HepG2 (cell line): ENCODE data around the gene TENM3. TPM values are rescaled to one million over a fixed set of nuclear protein-coding genes. Genes with fewer than 3 reads are reported as not detected.

Experiments
- ATAC-seq: fragments of 200-7000 bp; cut with Tn5 transposase; 3 replicates; pipeline ENCODE4 v1.9.1; 2020; ENCODE audit warnings: mild to moderate bottlenecking, moderate library complexity
- BruUV-seq: library from RNA; stranded (reverse); fragments of 400-500 nt; replicated peaks from 2 replicates; lab custom pipeline; 2021; lab: Mats Ljungman, UMichigan
- CTCF ChIA-PET: fragments of 300-600 bp; formaldehyde crosslinking; extraction: SDS; loops from one replicate; lab custom pipeline; 2021; ENCODE audit warnings: low total read pairs, inconsistent platforms, low intra/inter-chr PET ratio; lab: Yijun Ruan, JAX
- POLR2A ChIA-PET: fragments of 350-600 bp; sonication (Branson Sonifier 250); formaldehyde crosslinking; loops from one replicate; lab custom pipeline; 2020; ENCODE audit warnings: antibody characterized with exemption, inconsistent platforms; lab: Yijun Ruan, JAX
- DNase-seq: peaks from one replicate; pipeline ENCODE4 v3.0.0-alpha.2; 2015; ENCODE audit warnings: low spot score
- FAIRE-seq: peaks from 3 replicates; lab custom pipeline; 2011; peaks lifted over from hg19 to GRCh38; lab: Jason Lieb, UNC
- H2AFZ ChIP-seq: one replicate; pipeline ENCODE4 v1.6.1; 2011; ENCODE audit warnings: low read length, inconsistent platforms
- H3K27ac ChIP-seq: fragments of 300-600 bp; 3 replicates; pipeline ENCODE4 v1.8.0; 2011; ENCODE audit warnings: mixed run types, mild to moderate bottlenecking, mixed read lengths, low read length, inconsistent platforms; ENCODE audit not compliant: insufficient read depth; ENCODE audit errors: extremely low read length
- H3K27me3 ChIP-seq, 2 experiments: fragments of 200-600 bp in 1 of 2; 2 replicates in 1 of 2; 3 replicates in 1 of 2; pipeline versions ENCODE4 v1.6.0 to v1.8.0; 2011; ENCODE audit warnings: low read length in 2 of 2, mild to moderate bottlenecking in 2 of 2, moderate library complexity in 2 of 2, inconsistent platforms in 1 of 2; ENCODE audit not compliant: insufficient read depth in 2 of 2, control insufficient read depth in 1 of 2
- H3K36me3 ChIP-seq, 2 experiments: fragments of 200-600 bp in 1 of 2; replicated peaks in 1 of 2; 2 replicates in 1 of 2; 3 replicates in 1 of 2; pipeline versions ENCODE4 v1.5.1 to v1.8.0; 2011; ENCODE audit warnings: low read length in 2 of 2, inconsistent platforms in 1 of 2; ENCODE audit not compliant: insufficient read depth in 2 of 2, control insufficient read depth in 1 of 2
- H3K4me1 ChIP-seq: 2 replicates; pipeline ENCODE4 v1.5.1; 2012; ENCODE audit warnings: low read length, inconsistent platforms; ENCODE audit not compliant: insufficient read depth
- H3K4me2 ChIP-seq: 2 replicates; pipeline ENCODE4 v1.6.0; 2011; ENCODE audit warnings: low read depth, low read length, inconsistent platforms
- H3K4me3 ChIP-seq, 3 experiments: fragments of 200-600 bp in 1 of 3; sonication (generic), shearing (Covaris generic) in 1 of 3; replicated peaks in 1 of 3; 2 replicates each; pipeline ENCODE4 v1.5.1; 2011 to 2016; ENCODE audit warnings: low read length in 3 of 3, inconsistent platforms in 2 of 3, low read depth in 2 of 3, mild to moderate bottlenecking in 2 of 3, control low read depth in 1 of 3, mixed read lengths in 1 of 3; ENCODE audit not compliant: insufficient read depth in 1 of 3
- H3K79me2 ChIP-seq: one replicate; pipeline ENCODE4 v1.6.1; 2011; ENCODE audit warnings: low read length, inconsistent platforms; ENCODE audit not compliant: insufficient read depth
- H3K9ac ChIP-seq: 2 replicates; pipeline ENCODE4 v1.6.0; 2011; ENCODE audit warnings: mild to moderate bottlenecking, low read depth, low read length, inconsistent platforms; ENCODE audit not compliant: insufficient read depth
- H3K9me3 ChIP-seq: 2 replicates; pipeline ENCODE4 v1.5.1; 2012; ENCODE audit warnings: mild to moderate bottlenecking, low read length
- H4K20me1 ChIP-seq: 2 replicates; pipeline ENCODE4 v1.6.0; 2011; ENCODE audit warnings: inconsistent platforms, mild to moderate bottlenecking, low read length, moderate library complexity; ENCODE audit not compliant: insufficient read depth
- AGO1 ChIP-seq: fragments of 200-400 bp; formaldehyde crosslinking; IDR thresholded peaks from 2 replicates; pipeline ENCODE4 v1.6.1; 2017; ENCODE audit warnings: mild to moderate bottlenecking, low read depth, low read length, moderate library complexity; ENCODE audit not compliant: poor library complexity, severe bottlenecking
- KDM6A ChIP-seq: IDR thresholded peaks from 2 replicates; pipeline ENCODE4 v1.6.1; 2016; ENCODE audit warnings: low read depth
- KMT2B ChIP-seq: IDR thresholded peaks from 2 replicates; pipeline ENCODE4 v1.6.1; 2016; ENCODE audit warnings: missing genetic modification reagents, missing compliant biosample characterization
- RELA ChIP-seq: sonication (generic); formaldehyde crosslinking; IDR thresholded peaks from 2 replicates; pipeline ENCODE4 v1.4.0; 2020; ENCODE audit warnings: missing genetic modification reagents
- SIN3B ChIP-seq: fragments of 150-350 bp; IDR thresholded peaks from 2 replicates; pipeline ENCODE4 v1.6.1; 2014; ENCODE audit warnings: low read length
- ZKSCAN5 ChIP-seq: sonication (generic); formaldehyde crosslinking; IDR thresholded peaks from 2 replicates; pipeline ENCODE4 v1.5.1; 2020; ENCODE audit warnings: mild to moderate bottlenecking, missing genetic modification reagents
- ZNF354B ChIP-seq: sonication (generic); formaldehyde crosslinking; IDR thresholded peaks from 2 replicates; pipeline ENCODE4 v1.8.0; 2022; ENCODE audit warnings: mild to moderate bottlenecking, missing genetic modification reagents
- WGBS: methylation state at CpG from one replicate; pipeline ENCODE4 v1.1.6; 2017; ENCODE audit warnings: low lambda C conversion rate; 5-methylcytosine and 5-hydroxymethylcytosine counted together
- in situ Hi-C: cut with HindIII; loops from 2 replicates; pipeline ENCODE4 v1.10.0; 2017; ENCODE audit warnings: low pct_unique_long_range_greater_than_20kb; ENCODE audit not compliant: extremely low pct_ligation_motif_present
- intact Hi-C: fragments of 100-400 bp; cut with micrococcal nuclease; formaldehyde crosslinking; loops from one replicate; pipeline ENCODE4 v1.10.0; 2022; ENCODE audit not compliant: unreplicated experiment
- polyA plus RNA-seq, 8 experiments: library from polyadenylated mRNA; depleted of rRNA in 3 of 8; stranded (reverse) in 7 of 8; unstranded in 1 of 8; fragments of >200 nt; fragmentation: Illumina TruSeq in 4 of 8; extraction: Trizol in 4 of 8; gene quantifications; 2 replicates each; pipeline versions ENCODE4 v1.2.1 to v1.2.3, GENCODE V29; 2011 to 2016; ENCODE audit warnings: low read depth in 4 of 8, missing spikeins in 1 of 8, mixed read lengths in 1 of 8; ENCODE audit not compliant: insufficient read depth in 1 of 8
- total RNA-seq, 5 experiments: library from RNA; depleted of rRNA; stranded (reverse); fragments of >200 nt; fragmentation: Illumina TruSeq; extraction: Trizol; gene quantifications; 2 replicates each; pipeline ENCODE4 v1.2.3, GENCODE V29; 2016; ENCODE audit warnings: low read depth in 1 of 5
- TF ChIP-seq, protein P1 (sequence below), 2 experiments: sonication (generic) in 1 of 2; formaldehyde crosslinking in 1 of 2; IDR thresholded peaks; 2 replicates each; pipeline versions ENCODE4 v1.4.0 to v1.6.1; 2016 to 2020; ENCODE audit warnings: borderline replicate concordance in 1 of 2, low read depth in 1 of 2, mild to moderate bottlenecking in 1 of 2, missing genetic modification reagents in 1 of 2
- TF ChIP-seq, protein P2 (sequence below): sonication (generic); formaldehyde crosslinking; IDR thresholded peaks from 2 replicates; pipeline ENCODE4 v1.4.0; 2020; ENCODE audit warnings: missing genetic modification reagents

Gene TENM3
- total and polyA plus RNA-seq, 2 of the 13 experiments (the other 11 are each of a cell fraction or from before 2014, with no cell fraction given): 0.04 TPM; not detected in 1

DNA sequence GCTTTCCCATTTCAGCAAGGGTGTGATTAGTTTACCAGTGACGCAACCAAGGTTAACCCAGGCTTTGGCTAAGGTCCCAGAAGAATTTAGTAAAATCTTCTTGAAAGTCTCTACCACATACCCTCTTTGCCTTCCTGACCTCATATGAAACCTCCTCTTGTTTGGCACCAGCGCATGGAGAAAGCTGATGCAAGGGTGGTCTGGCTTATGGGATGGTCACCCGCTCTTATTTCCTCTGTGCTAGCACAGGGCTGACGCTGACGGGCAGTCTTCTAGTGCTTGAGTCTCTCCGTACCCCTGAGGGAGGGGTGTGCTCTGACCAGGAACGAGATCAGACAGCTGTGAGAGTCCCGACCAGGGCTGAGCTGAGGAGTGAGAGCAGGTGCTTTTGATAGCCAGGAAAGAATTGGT is 137.6 kb downstream of the TENM3 start:
- Histone ChIP-seq H4K20me1 (no peaks in the 10 kb centered on the region), H3K4me1 (no peaks in the 10 kb centered on the region), H3K9ac (no peak overlapping the region), H3K9me3 (no peaks in the 10 kb centered on the region), H3K4me2 (no peak overlapping the region), H2AFZ (no peak overlapping the region), H3K27ac (no peak overlapping the region), H3K27me3 (no peaks in the 10 kb centered on the region; a peak in 1 of 5 replicates), H3K36me3 (no peaks in the 10 kb centered on the region), H3K79me2 (no peaks in the 10 kb centered on the region), H3K4me3 (no peak overlapping the region)
- POLR2A ChIA-PET: no interaction called here
- no TSS peak for BruUV-seq
- TF ChIP-seq ZNF354B (CRISPR knock-in tag) (no peak), RELA (CRISPR knock-in tag) (no peak), ZKSCAN5 (CRISPR knock-in tag) (no peak), KMT2B (CRISPR knock-in tag) (no peak), AGO1 (no peak), KDM6A (no peak), SIN3B (no peak)
- TF ChIP-seq, protein P1, sequence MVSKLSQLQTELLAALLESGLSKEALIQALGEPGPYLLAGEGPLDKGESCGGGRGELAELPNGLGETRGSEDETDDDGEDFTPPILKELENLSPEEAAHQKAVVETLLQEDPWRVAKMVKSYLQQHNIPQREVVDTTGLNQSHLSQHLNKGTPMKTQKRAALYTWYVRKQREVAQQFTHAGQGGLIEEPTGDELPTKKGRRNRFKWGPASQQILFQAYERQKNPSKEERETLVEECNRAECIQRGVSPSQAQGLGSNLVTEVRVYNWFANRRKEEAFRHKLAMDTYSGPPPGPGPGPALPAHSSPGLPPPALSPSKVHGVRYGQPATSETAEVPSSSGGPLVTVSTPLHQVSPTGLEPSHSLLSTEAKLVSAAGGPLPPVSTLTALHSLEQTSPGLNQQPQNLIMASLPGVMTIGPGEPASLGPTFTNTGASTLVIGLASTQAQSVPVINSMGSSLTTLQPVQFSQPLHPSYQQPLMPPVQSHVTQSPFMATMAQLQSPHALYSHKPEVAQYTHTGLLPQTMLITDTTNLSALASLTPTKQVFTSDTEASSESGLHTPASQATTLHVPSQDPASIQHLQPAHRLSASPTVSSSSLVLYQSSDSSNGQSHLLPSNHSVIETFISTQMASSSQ (IDR thresholded peaks at IDR 0.05; ENCODE audit: low read depth): no peak
- TF ChIP-seq, protein P1 (CRISPR knock-in tag; IDR thresholded peaks at IDR 0.05; ENCODE audit: borderline replicate concordance): no peak
- TF ChIP-seq, protein P2, sequence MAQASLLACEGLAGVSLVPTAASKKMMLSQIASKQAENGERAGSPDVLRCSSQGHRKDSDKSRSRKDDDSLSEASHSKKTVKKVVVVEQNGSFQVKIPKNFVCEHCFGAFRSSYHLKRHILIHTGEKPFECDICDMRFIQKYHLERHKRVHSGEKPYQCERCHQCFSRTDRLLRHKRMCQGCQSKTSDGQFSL: no peak
- in situ Hi-C loops (no loop called here), intact Hi-C loops (no loop called here)
- CTCF ChIA-PET: no interaction called here
- WGBS: 43% methylated on average over 8 of the region's 8 CpGs
- no peak for ATAC-seq
- no peak for DNase-seq
- no peak for FAIRE-seq
